GM18519 (cell line): ENCODE measurements around the gene TMEM231.
"Not testable (repeated sequence)": the region's sequence is repeated elsewhere in the genome, so short reads cannot be mapped to it uniquely, and the experiment has no call there.

ENCODE experiments used
- ATAC-seq: cut with Tn5 transposase; IDR thresholded peaks from one replicate; pipeline ENCODE4 v1.9.1; 2021; ENCODE audit warnings: mild to moderate bottlenecking, moderate library complexity; ENCODE audit not compliant: unreplicated experiment, low FRiP score

Gene TMEM231

DNA sequence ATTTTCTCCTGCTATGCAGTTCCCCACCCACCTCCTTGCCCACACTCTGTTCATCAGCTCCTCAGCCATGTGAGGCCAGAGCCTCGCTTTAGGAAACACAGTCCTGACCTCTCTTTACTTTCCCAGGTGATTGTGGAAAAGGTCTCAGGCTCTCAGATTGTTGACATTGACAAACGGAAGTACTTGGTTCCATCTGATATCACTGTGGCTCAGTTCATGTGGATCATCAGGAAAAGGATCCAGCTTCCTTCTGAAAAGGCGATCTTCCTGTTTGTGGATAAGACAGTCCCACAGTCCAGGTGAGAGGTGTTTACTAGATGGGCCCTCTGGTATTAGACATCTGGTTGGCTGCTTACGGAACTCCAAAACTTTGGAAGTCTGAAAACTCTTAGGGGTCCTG is 11.9 kb upstream of the TMEM231 start:
- no peak for ATAC-seq

DNA sequence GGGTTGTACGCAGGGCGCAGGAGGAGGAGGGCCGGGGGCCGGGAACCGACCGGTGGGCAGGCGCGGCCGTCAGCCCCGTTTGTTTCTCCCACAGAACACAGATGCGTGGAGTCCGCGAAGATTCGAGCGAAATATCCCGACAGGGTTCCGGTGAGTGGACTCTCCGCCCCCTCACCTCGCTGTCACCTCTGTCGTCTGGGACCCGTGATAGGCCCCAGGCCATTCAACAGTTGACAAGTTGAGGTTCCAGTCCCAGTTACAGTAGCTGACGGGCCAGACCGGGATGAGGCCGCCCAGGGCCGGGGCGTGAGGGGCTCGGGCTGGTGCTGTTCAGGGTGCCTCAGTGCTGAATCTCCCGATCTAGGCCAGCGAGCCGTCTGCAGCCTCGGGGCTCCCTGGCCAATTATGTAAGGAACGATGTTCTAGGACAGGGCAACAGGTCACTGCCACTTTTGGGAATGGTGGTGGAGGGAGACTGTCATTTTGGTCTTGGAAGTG is 10.8 kb upstream of the TMEM231 start:
- ATAC-seq = no peak

DNA sequence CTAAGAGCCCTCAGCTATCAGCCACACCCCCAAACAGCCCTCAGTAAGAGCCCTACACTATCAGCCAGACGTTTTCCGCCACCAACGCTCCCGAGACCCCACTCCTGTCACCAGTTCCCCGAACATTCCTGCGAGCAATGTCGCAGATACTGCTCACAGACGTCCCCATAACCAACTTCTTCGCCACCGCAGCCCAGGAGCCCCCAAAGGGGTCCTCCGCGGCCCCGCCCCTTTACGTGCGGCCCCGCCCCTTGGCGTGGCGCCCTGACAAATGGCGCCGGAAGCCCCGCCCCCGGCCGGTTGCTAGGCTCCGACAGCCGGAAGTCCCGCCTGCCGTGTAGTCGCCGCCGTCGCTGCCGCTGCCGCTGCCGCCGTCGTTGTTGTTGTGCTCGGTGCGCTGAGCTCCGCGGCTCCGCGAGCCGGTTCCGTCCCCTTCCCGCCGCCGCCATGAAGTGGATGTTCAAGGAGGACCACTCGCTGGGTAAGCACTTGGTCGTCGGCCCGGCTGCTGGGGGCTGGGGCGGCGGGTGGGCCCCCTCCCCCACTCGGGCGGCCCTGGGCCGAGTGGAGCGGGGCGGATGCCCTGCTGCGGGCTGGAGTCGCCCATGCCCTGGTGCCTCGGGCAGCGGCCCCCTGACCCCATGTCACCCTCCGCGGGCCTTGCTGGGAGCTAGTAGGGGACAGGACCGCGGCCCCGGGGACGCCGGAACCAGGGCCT is 10.1 kb upstream of the TMEM231 start, which contains the start of gene GABARAPL2:
Gene GABARAPL2 (plus strand): TSS at position 340 of the 718 bp plus-strand sequence. CDS start 108 bp downstream, at position 448.
- peak; percentile 47 for ATAC-seq

DNA sequence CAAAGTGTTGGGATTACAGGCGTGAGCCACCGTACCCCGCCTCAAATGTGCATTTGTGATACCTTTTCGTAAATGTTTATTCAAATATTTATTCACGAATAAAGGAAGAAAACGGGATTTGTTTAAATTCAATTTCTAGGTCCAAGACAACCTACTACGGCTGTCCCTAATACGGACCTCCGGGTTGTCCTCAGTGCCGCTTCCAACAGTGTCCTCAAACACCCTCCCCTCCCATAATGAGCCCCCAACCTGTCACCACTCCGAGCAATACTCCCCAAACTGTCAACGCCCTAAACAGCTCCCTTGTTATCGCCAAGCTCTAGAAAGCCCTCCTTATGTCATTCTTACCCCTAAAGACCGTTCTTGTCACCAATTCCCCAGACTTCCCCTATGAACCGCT is 9.6 kb upstream of the TMEM231 start:
- no peak for ATAC-seq

DNA sequence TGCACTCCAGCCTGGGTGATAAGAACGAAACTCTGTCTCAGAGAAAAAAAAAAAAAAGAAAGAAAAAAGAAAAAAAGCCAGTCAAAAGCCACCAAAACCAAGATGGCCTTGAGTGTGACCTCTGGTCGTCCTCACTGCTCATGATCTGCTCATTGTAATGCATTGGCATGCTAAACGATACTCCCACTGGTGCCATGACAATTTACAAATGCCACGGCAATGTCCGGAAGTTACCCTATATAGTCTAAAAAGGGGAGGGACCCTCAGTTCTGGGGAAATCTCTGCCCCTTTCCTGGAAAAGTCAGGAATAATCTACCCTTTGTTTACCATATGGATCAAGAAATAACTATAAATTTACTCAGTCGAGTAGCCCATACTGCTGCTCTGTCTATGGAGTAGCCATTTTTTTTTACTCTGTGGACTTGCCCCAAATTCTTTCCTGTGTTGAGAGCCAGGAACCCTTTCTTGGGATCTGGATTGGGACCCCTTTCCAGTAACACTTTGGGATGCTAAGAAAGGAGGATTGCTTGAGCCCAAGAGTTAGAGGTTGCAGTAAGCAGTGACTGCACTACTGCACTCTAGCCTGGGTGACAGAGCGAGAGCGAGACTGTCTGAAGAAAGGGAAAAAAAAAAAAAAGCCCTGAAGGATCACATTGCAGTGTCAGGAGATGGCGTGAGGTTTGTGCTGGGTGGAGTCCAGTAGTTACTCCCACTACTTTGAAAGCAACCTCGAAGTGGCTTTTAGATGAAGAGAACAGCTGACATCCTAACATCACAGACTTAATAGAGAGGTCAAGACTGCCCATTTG is 3.7 kb upstream of the TMEM231 start:
- ATAC-seq = no peak

DNA sequence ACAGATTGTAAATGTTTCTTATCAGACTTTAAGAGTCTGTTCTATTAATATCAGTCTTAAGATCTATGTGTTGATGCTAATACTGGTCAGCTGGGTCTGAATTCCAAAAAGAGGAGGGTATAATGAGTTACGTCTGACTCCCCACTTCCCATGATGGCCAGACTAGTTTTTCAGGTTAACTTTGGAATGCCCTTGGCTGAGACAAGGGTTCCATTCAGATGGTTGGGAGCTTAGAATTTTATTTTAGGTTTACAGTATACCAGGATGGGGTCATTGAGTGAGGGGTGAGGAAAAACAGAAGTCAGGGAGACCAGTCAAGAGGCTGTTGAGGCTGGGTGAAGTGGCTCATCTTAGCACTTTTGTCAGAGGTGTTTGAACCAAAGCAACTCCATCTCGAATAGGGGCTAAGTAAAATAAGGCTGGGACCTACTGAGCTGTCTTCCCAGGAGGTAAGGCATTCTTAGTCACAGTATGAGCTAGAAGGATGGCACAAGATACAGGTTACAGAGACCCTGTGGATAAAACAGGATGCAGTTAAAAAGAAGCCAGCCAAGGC is 2.9 kb upstream of the TMEM231 start:
- no peak for ATAC-seq

DNA sequence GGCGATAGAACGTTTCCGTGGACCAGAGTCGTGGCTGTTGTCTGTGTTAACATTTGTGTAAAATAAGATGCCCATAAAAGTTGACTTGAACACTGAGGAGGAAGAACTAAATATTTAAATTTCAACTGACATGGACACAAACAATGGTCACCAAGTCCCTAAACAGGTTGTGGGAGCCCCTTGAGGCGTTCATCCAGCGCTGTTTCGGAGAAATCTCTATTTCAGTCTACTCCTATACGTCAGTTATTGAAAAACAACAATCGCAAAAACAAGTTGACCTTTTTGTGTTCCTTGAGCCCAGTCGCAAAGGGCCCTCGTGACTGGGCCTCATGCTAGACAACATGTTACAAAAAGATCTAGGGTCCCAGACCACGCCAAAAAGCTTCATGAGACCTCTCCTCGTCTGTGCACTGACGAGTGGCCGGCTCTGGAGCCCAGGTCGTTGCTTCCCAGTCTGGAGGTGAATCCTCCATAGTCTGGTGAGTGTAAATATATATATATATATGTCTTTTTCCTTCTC is 439 bp upstream of the TMEM231 start:
- ATAC-seq = no peak

DNA sequence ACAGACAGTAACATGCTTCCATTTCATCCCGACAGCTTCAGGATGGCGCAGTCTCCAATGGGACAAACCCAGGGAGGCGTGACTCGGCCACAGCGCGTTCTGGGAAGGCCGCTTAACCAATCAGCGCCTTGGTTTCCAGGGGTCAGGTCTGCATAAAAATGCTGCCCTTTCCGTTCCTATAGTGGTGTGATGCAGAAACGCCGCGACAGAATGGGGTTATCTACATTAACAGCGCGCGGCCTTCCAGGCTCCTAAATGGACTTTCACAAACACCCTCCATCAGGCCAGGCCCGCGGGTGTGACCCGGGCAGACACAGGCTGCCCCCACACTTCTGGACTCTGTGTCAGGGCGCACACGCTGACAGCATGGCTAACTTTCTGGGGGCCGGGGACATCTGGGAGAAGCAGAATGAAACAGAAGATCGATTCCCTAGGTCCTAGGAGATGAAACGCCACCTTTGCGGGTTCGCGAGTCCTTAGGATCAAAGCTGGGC is 792 bp downstream of the TMEM231 start:
- ATAC-seq = no peak

DNA sequence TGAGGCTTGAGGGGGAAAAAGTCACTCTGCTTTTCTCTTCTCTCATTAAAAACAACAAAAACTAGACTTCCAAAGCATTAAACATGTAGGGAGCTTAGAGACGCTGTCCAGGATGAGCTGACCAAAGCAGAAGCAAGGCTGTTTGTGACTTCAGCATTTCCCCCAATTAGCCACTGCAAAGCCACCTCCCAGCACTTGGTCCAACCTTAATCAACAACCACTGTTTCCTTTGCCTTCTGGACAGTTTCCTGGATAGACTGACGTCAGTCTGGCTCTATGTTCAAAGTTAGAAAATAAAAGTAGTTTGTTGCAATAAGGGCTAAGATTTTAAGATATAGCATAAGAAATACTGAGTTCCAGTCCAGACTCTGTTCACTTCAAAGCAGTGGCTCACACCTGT is 3.1 kb downstream of the TMEM231 start:
- no peak for ATAC-seq

DNA sequence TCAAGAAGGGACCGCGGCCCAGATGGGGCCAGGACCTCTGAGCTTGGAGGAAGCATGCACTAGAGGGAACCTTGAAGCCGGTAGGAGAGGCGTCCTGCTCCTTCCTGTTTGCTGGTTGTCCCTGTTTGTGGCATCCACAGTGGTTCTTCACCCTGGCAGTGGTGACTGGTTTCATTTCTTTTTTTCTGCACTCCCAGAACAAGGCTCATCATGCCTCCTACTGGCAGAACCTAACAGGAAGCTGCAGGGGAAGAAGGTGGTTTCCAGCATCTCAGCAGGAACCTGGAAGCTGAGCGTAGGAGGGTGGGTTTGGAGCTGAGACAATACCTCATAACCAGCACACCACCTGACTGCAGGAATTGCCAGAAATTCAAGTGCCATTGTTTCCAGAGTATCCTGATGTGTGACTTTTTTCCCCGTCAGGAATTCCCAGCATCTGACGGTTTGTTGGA is 5.8 kb downstream of the TMEM231 start:
- ATAC-seq = peak; percentile 61

DNA sequence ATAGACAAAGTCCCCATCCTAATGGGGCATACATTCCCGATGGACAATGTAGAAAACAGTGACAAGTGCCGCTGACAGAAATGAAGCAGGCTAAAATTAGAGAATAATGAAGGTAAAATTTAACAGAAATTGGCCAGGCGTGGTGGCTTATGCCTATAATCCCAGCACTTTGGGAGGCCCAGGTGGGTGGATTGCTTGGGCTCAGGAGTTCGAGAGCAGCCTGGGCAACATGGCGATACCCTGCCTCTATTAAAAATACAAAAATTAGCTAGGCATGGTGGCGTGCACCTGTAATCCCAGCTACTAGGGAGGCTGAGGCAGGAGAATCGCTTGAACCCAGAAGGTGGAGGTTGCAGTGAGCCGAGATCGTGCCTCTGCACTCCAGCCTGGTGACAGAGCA is 7.6 kb downstream of the TMEM231 start:
- ATAC-seq = not testable (repeated sequence)

DNA sequence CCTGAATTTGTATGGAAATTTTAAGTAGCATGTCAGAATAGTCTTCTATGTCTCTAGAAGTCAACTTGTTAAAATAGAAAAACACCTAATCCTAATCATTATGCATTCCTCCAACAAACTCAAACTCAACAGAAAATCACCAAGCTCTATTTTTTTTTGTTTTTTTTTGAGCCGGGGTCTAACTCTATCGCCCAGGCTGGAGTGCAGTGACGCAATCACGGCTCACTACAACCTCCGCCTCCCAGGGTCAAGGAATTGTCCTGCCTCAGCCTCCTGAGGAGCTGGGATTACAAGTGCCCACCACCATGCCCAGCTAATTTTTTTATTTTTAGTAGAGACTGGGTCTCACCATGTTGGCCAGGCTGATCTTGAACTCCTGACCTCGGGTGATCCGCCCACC is 9.8 kb downstream of the TMEM231 start:
- no peak for ATAC-seq

DNA sequence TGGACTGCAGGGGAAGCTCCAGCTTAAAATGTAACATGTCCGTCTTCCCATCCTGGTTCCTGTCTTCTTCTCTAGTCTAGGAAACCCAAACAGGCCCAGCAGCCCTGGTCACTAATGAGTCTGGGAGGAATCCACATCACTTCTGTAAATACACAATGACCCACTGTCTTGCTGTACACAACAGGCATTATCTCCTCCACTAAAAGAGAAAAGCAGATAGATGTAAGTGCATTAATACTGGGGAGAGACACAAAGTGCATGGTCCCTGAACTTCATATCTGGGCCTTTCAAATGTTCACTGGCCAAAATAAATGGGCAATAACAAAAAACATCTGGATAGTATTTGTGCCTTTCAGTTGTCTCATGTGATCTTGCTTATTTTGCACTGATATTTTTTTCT is 10.2 kb downstream of the TMEM231 start:
- ATAC-seq = not testable (repeated sequence)

DNA sequence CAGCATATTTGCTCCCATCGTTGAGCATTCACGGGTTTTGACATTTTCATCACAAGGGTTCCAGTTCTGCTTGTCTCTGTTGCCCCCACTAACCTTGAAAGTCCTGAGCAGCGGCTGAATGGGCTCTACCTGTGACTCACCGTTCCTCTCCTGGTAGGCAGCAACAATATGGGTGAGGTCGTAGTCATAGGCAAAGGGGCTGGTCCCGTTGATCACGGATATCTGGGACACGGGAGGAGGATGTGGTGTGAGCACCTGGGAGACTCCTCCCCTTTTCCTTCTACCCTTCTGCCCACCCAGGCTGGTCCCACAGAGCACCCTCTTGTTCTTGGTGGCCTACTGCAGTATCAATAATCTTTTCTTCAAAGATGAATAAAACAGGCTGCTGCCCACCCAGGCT is 13.6 kb downstream of the TMEM231 start:
- not testable (repeated sequence) for ATAC-seq

DNA sequence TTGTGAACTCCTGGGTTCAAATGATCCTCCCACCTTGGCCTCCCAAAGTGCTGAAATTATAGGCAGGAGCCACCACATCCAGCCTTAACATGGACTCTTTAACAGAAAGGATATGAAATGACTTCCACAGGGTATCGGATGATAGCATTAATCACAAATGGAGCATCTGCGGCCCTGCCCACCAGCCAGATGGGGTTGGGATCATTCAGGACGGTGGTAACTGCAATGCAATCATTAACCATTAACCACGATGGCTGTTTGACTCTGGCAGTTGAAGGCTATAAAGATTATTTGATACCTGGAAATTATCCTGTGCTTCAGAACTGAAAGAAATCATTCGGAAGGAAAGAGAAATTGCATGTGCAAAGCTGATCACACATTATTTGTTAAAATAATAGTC is 14.8 kb downstream of the TMEM231 start:
- ATAC-seq = no peak

DNA sequence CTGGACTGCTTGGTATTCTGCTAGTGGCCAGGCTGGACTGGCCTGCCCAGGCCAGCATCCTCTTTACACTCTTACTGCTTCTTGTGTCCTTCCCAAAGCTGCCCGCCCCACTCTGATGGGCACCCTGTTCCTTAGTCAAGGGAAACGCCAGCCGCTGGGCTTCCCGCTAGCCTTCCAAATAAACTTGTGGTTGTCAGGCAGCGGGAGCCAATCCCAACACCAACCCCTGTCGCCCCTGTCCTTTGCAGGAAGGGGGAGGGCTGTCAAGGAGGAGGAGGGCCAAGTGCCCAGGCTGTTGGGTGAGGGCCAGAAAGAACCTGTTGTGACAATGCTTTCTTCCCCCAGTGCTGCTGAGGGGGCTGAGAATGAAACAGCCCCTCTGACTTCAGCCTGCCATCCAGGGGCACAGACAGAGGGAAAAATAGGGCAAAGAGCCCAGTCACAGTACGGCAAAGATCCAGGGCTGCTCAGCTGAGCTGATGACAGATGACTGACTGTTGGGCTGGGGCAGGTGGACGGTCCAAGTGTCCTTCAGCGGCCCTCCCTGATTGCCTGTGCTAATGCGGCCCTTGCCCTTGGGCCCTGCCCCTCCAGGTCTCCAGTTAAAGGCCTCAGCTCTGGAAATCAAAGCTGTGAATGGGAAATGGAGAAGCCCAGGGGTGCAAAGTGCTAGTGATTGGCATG is 17.0 kb downstream of the TMEM231 start:
- ATAC-seq = not testable (repeated sequence)

DNA sequence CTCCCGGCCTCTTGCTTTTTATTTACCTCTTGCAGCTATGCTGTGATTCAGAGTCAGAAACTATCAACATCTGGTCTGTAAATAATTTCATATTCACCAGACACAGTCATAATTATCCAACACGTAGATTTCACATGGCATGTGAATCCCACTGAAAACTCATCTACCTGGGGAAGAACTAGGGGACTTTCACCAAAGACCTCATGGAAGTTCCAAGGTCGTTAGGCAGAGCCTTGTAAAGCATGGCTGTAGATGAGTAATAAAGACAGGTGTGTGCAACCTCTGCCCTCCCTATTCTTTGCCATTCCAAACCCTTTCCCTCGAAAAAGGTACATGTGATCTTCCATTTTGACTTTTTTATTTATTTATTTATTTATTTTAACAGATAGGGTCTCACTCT is 18.3 kb downstream of the TMEM231 start:
- ATAC-seq = no peak

DNA sequence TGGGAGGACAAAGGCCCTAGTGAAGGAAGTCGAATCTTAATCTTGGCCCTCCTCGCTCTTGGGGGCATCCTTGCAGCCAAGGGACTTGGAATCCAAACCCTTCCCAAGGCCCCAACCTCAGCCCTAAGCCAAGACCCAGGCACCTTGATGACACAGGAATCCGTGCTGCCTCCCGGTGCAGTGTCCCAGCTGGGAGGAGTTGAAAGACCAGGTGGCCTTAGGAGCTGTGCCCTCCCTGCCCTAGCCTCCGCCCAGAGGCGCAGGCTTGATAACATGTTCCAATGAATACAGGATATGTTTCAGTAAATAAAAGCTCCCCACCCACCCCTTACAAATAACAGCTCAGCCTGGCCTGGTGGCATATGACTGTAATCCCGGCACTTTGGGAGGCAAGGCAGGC is 20.2 kb downstream of the TMEM231 start, which contains the start of gene CHST5:
Gene CHST5 (minus strand): TSS at position 208 of the 400 bp plus-strand sequence. CDS start 5,724 bp downstream, outside the sequence.
- no peak for ATAC-seq

DNA sequence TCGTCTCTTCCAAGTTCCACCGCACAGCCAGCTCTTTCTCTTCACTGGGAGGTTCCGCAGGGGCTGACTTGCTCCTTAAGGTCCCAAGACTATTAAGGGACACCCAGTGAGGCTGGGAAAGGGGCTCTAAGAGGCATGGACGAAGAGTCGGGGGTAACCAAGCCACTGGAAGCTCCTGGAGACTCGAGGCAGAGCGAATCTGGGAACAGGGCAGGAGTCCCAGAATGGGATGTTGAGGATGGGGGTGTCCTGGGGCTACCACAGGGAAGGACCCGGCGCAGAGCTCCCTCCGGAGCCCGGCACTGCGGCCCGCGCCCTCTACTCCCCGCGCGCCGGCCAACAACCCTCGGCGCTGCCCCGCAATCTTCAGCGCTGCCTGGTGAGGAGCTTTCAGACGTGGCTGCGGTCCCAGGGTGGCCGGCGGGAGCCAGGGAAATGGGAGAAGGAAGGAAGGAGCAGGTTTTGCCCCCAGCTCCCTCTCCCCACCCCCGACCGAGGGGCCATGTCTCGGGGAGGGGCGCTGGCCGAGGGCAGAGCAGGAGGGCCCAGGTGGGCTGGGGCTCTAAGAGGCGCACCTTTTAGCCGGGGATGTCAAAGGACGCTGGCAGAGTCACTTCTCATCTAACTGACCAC is 20.7 kb downstream of the TMEM231 start:
- no peak for ATAC-seq
